Metanephros (tissue), 1 donor: Measurements from ENCODE around the gene HAS3. TPM values are rescaled to one million over a fixed set of nuclear protein-coding genes. Genes with fewer than 3 reads are reported as not detected.

Source experiments
- total RNA-seq: library from RNA; depleted of rRNA; stranded (reverse); fragments of >200 nt; gene quantifications from one replicate; pipeline ENCODE4 v1.2.3, GENCODE V29; 2014

The HAS3 gene, protein sequence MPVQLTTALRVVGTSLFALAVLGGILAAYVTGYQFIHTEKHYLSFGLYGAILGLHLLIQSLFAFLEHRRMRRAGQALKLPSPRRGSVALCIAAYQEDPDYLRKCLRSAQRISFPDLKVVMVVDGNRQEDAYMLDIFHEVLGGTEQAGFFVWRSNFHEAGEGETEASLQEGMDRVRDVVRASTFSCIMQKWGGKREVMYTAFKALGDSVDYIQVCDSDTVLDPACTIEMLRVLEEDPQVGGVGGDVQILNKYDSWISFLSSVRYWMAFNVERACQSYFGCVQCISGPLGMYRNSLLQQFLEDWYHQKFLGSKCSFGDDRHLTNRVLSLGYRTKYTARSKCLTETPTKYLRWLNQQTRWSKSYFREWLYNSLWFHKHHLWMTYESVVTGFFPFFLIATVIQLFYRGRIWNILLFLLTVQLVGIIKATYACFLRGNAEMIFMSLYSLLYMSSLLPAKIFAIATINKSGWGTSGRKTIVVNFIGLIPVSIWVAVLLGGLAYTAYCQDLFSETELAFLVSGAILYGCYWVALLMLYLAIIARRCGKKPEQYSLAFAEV
- total RNA-seq, result 4.3 TPM

DNA sequence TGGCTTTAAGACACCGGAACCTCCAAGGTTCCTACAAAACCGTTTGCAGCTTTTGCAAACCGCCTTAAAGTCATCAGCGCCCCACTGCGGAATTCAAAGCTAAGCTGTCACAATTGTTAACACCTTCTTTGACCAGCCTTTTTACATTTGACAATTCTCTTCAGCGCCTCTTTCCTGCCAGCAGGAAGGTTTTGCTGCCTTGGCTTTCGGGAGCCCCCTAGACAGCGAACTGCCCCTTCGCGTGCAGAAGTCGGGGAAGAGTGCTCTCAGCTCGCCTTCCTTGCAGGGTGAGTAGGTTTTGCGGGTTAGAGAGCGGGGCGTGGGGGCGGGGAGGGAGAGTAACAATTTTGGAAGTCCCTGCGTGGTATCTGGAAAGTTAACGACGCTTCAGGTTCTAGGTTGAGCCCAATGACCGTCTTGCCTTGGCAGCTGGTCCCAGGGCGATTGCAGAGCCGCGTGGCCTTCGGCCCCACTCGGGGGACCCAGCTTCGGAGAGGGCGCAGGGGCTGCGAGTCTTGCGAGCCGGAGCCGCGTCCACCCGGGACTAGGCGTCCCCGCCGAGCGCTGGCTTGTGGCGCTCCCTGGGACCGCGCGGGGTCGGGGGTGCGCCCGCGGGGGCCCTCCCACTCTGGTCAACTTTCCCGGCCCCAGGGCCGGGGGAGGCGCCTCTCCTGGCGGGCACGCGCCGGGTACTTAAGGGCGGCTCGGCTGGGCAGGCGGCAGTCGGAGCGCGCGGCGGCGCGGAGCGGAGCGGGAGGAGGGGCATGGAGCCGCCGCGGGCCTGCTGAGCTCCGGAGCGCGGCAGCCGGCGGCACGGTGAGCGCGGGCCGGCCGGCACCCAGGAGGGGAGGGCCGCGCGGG, at the start of gene HAS3:
Gene HAS3, plus strand, starts transcription at position 153 of the 861 bp plus-strand sequence. CDS start 3,743 bp downstream, outside the sequence.

DNA sequence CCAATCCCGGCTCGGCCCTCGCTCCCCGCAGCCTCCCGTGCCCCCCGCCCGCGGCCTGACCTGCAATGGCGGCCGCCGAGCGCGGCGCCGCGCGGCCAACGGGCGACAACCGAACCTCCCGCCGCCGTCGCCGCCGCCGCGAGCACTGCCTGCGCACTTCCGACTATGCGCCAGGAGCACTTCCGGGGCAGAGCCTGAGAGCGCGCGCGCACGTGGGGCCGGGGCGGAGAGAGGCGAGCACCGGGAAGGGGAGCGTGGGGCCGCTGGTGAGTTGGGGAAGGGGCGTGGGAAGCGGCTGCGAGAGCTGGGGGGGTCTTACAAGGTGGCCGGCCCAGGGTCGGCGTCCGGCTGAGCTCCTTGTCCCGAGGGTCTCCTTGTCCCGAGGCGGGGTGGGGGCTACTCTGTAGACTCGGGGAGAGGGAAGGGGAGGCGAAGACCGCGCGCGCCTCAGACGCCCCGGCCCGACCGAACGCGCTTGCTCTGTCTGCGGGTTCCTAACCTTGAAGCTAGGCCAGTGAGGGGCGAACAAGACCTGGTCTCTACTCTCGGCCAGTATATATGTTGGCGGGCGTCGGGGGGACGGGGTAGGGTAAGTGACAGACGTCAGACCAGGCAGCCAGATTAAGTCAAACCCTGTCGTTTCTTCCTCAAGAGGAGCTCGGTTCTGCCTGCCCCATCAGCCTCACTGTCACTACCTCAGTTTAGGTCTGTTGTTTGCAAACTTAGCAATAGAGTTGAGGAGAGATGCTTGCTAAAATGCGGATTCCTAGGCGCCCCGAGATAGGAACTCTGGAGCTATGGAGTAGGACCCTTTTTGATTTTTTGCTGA, 27.2 kb downstream of the HAS3 start, which contains the start of the genes CHTF8 and UTP4:
Gene CHTF8, minus strand, starts transcription at position 165 of the 829 bp plus-strand sequence. CDS start 11,130 bp downstream, outside the sequence.
Gene UTP4, plus strand, starts transcription at position 226 of the 829 bp plus-strand sequence. CDS start 811 bp downstream, outside the sequence.

Other genes with a start within 250 kb of the HAS3 start
- gene CHTF8, start 26.9 kb downstream of the HAS3 start, total RNA-seq, result 118 TPM
- 24.9 TPM for gene UTP4, start 27.0 kb downstream of the HAS3 start, total RNA-seq
- gene SNTB2, start 81.5 kb downstream of the HAS3 start, total RNA-seq, result 33.2 TPM
- gene VPS4A, start 205.7 kb downstream of the HAS3 start, total RNA-seq, result 34.4 TPM
- gene PDF, start 224.9 kb downstream of the HAS3 start, total RNA-seq, result 14.6 TPM
- gene COG8, start 233.9 kb downstream of the HAS3 start, total RNA-seq, result 52.7 TPM
- gene NIP7, start 234.1 kb downstream of the HAS3 start, total RNA-seq, result 15.8 TPM
- gene TMED6, start 246.1 kb downstream of the HAS3 start, total RNA-seq, result 1.9 TPM